Calu3 (cell line): Measurements from ENCODE around the gene COL8A1. TPM values are rescaled to one million over a fixed set of nuclear protein-coding genes. Genes with fewer than 3 reads are reported as not detected.

ENCODE experiments used
- BruUV-seq: library from RNA; stranded (reverse); fragments of 400-500 nt; replicated peaks from 2 replicates; lab custom pipeline; 2021; lab: Mats Ljungman, UMichigan
- CTCF ChIA-PET: fragments of 300-600 bp; sonication (Branson Sonifier 250); formaldehyde crosslinking; loops from one replicate; lab custom pipeline; 2022; ENCODE audit warnings: antibody characterized with exemption; lab: Charles Lee
- DNase-seq: peaks from one replicate; pipeline ENCODE4 v3.0.0; 2022
- H3K27ac Mint-ChIP-seq: one replicate; pipeline ENCODE4 v1.8.0; 2022; ENCODE audit warnings: mixed read lengths; ENCODE audit not compliant: unreplicated experiment
- H3K27me3 Mint-ChIP-seq: one replicate; pipeline ENCODE4 v1.8.0; 2022; ENCODE audit warnings: mixed read lengths; ENCODE audit not compliant: unreplicated experiment
- H3K36me3 Mint-ChIP-seq: one replicate; pipeline ENCODE4 v1.8.0; 2022; ENCODE audit warnings: mild to moderate bottlenecking, moderate library complexity, mixed read lengths; ENCODE audit not compliant: insufficient read depth, unreplicated experiment
- H3K4me1 Mint-ChIP-seq: one replicate; pipeline ENCODE4 v1.8.0; 2022; ENCODE audit warnings: mild to moderate bottlenecking, low read depth, mixed read lengths; ENCODE audit not compliant: unreplicated experiment
- H3K4me3 Mint-ChIP-seq: one replicate; pipeline ENCODE4 v1.8.0; 2022; ENCODE audit warnings: mild to moderate bottlenecking, low read depth, moderate library complexity, mixed read lengths; ENCODE audit not compliant: unreplicated experiment
- H3K9me3 Mint-ChIP-seq: one replicate; pipeline ENCODE4 v1.8.0; 2022; ENCODE audit warnings: low read depth, mixed read lengths; ENCODE audit not compliant: unreplicated experiment
- intact Hi-C: fragments of 100-400 bp; cut with micrococcal nuclease; formaldehyde crosslinking; loops from one replicate; pipeline ENCODE4 v1.10.0; 2022; ENCODE audit not compliant: unreplicated experiment
- total RNA-seq: library from RNA; stranded (reverse); gene quantifications from 2 replicates; pipeline ENCODE4 v1.2.3, GENCODE V29; 2022
- TF ChIP-seq, protein P1 (sequence below): fragments of 200-600 bp; IDR thresholded peaks from one replicate; pipeline ENCODE4 v1.8.0; 2022; ENCODE audit warnings: antibody characterized with exemption; ENCODE audit not compliant: unreplicated experiment

The COL8A1 gene
- total RNA-seq, 1 experiment from 2014 or later = 0.71 TPM

DNA sequence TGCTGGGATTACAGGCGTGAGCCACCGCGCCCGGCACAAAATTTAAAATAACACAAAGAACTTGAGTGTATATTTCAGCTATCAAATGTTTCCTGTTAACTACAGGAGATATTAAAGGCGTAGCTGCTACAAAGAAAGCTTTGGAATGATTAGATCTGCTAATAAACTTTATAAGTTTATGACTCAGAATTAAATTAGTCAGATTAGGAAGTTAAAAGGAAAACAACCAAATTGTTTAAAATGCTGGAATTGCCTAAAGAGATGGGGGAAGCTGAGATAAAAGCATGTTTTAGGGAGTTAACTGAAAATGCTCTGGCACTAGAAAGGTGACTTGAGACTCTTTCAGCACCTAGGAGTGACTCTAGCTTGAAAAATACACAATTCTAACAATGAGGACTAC, 58.9 kb downstream of the COL8A1 start:
- CTCF ChIA-PET = no interaction called here
- H3K9me3 Mint-ChIP-seq = no peaks in the 10 kb centered on the region
- H3K4me3 Mint-ChIP-seq = no peak overlapping the region
- intact Hi-C loops = no loop called here
- DNase-seq = no peak
- no peaks in the 10 kb centered on the region for H3K36me3 Mint-ChIP-seq
- no peak overlapping the region for H3K27ac Mint-ChIP-seq
- no peaks in the 10 kb centered on the region for H3K4me1 Mint-ChIP-seq
- BruUV-seq = no TSS peak
- TF ChIP-seq, protein P1, sequence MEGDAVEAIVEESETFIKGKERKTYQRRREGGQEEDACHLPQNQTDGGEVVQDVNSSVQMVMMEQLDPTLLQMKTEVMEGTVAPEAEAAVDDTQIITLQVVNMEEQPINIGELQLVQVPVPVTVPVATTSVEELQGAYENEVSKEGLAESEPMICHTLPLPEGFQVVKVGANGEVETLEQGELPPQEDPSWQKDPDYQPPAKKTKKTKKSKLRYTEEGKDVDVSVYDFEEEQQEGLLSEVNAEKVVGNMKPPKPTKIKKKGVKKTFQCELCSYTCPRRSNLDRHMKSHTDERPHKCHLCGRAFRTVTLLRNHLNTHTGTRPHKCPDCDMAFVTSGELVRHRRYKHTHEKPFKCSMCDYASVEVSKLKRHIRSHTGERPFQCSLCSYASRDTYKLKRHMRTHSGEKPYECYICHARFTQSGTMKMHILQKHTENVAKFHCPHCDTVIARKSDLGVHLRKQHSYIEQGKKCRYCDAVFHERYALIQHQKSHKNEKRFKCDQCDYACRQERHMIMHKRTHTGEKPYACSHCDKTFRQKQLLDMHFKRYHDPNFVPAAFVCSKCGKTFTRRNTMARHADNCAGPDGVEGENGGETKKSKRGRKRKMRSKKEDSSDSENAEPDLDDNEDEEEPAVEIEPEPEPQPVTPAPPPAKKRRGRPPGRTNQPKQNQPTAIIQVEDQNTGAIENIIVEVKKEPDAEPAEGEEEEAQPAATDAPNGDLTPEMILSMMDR = no peak
- H3K27me3 Mint-ChIP-seq = no peaks in the 10 kb centered on the region

DNA sequence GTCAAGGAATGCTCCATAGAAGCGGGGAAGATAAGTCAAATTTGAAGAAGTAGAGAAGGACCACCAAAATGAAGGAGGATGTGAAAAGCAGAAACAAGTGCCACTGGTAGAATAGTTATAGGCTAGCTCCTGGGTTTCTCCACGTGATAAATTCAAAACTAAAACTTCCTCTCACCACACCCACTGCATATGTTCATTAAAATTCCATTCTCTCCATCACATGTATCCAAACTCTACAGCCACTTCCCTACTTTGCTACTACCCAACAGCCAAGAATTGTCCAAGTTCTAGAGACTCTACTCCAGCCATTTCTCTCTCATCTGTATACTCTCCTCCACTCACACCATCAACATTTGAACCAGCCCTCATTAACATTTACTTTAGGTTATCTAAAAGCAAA, 60.5 kb downstream of the COL8A1 start:
- TF ChIP-seq, protein P1 = no peak
- intact Hi-C loops = no loop called here
- Mint-ChIP-seq H3K27me3 (no peaks in the 10 kb centered on the region), H3K4me1 (no peaks in the 10 kb centered on the region), H3K4me3 (no peak overlapping the region), H3K9me3 (no peaks in the 10 kb centered on the region), H3K27ac (no peak overlapping the region), H3K36me3 (no peaks in the 10 kb centered on the region)
- no TSS peak for BruUV-seq
- CTCF ChIA-PET = no interaction called here
- no peak for DNase-seq

DNA sequence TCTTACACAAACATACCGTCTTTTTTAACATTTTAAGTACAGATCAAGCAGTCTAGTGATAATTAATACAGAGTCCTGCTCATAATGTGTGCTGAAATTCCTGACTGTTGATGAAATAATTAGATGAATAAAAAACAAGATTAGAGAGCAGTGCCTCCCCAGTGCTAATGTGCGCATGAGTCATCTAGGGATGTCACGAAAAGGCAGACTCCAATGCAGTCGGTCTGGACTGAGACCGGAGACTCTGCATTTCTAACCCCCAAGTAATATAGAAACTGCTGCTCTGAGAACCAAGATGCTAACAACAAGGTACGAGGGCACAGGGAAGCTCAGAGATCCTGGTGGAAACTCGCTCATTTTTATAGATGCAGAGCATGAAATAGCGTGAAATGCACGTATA, 61.4 kb downstream of the COL8A1 start:
- H3K4me3 Mint-ChIP-seq = no peak overlapping the region
- no peak for DNase-seq
- H3K4me1 Mint-ChIP-seq = no peaks in the 10 kb centered on the region
- H3K27me3 Mint-ChIP-seq = no peaks in the 10 kb centered on the region
- H3K27ac Mint-ChIP-seq = no peak overlapping the region
- CTCF ChIA-PET = no interaction called here
- no TSS peak for BruUV-seq
- H3K36me3 Mint-ChIP-seq = no peaks in the 10 kb centered on the region
- TF ChIP-seq, protein P1 = no peak
- H3K9me3 Mint-ChIP-seq = no peaks in the 10 kb centered on the region
- intact Hi-C loops = no loop called here

DNA sequence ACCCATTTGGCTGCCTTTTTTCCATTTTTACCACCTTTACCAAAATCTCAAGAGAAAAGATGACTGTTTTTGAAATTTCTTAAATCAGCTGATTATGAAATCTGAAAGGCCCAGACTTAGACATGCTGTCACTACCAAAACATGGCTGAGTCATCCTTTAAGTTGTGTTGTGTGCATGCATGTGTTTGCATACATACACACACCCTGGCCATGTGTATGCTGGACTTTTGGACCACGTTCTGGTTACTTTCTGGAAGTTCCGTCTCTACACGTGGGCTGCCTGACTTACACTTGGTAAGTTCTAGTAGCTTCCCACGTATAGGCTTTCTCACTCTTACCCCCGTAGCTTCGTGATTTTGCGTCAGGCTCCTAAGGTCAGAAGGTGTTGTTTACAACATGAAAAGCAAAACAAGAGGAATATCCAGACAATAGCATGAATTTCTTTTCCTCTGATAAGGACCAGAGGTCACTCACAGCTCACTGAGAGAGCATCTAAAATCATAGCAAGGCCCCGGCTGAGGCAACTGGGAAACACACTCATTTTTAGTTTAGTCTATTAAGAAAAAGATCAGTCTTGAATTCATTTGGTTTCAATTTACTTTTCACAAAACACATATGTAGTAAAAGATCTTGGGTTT, 62.4 kb downstream of the COL8A1 start:
- Mint-ChIP-seq H3K4me1 (no peaks in the 10 kb centered on the region), H3K27ac (no peak overlapping the region), H3K9me3 (no peaks in the 10 kb centered on the region), H3K36me3 (no peaks in the 10 kb centered on the region), H3K27me3 (no peaks in the 10 kb centered on the region), H3K4me3 (no peak overlapping the region)
- CTCF ChIA-PET = interaction anchor here (0.6 kb wide), 1 partner anchor 63 kb away, joined by 3 read pairs; no protein-coding TSS in a partner anchor
- intact Hi-C loops = no loop called here
- DNase-seq = no peak
- no TSS peak for BruUV-seq
- TF ChIP-seq, protein P1 = no peak
